GM18499 (cell line): Measurements from ENCODE around the gene MRGPRD.

Experiments
- ATAC-seq: cut with Tn5 transposase; IDR thresholded peaks from one replicate; pipeline ENCODE4 v1.9.1; 2021; ENCODE audit warnings: moderate number of reproducible peaks; ENCODE audit not compliant: insufficient read depth, unreplicated experiment

MRGPRD gene

GRCh38 chr11:68980776-68981065, at the start of gene MRGPRD:
Gene MRGPRD, minus strand, starts transcription at chr11:68980986. Its CDS starts 0 bp downstream, at chr11:68980986.
- no peak for ATAC-seq

- ATAC-seq, result no peak
Observed at GRCh38 chr11:69030301-69030700, 49.5 kb upstream of the MRGPRD start.

- no peak for ATAC-seq
Observed at GRCh38 chr11:69027704-69028372, 47.1 kb upstream of the MRGPRD start.

GRCh38 chr11:69024509-69024908, 43.7 kb upstream of the MRGPRD start:
- no peak for ATAC-seq

- no peak for ATAC-seq
Observed at GRCh38 chr11:69022260-69022659, 41.5 kb upstream of the MRGPRD start.

GRCh38 chr11:69018924-69019323, 38.1 kb upstream of the MRGPRD start:
- no peak for ATAC-seq

- no peak for ATAC-seq
Observed at GRCh38 chr11:69017951-69018350, 37.2 kb upstream of the MRGPRD start.

- no peak for ATAC-seq
Observed at GRCh38 chr11:69014898-69015549, 34.2 kb upstream of the MRGPRD start.

- ATAC-seq, result no peak
Observed at GRCh38 chr11:69014084-69014851, 33.5 kb upstream of the MRGPRD start.

GRCh38 chr11:69013009-69013951, 32.5 kb upstream of the MRGPRD start, which contains the start of gene MRGPRF:
Gene MRGPRF, minus strand, starts transcription at chr11:69013246. Its CDS starts 3,345 bp downstream, at chr11:69009901.
- no peak for ATAC-seq

GRCh38 chr11:69012092-69013008, 31.6 kb upstream of the MRGPRD start:
- no peak for ATAC-seq

- no peak for ATAC-seq
Observed at GRCh38 chr11:69011624-69012091, 30.9 kb upstream of the MRGPRD start.

GRCh38 chr11:69010964-69011623, 30.3 kb upstream of the MRGPRD start:
- ATAC-seq, result no peak

GRCh38 chr11:69010361-69010891, 29.6 kb upstream of the MRGPRD start:
- no peak for ATAC-seq

GRCh38 chr11:69009441-69010211, 28.8 kb upstream of the MRGPRD start:
- no peak for ATAC-seq

- ATAC-seq, result no peak
Observed at GRCh38 chr11:69008737-69009440, 28.1 kb upstream of the MRGPRD start.

GRCh38 chr11:69007975-69008381, 27.2 kb upstream of the MRGPRD start:
- no peak for ATAC-seq
